ENCODE data around the gene FBXO24. TPM values are rescaled to one million over a fixed set of nuclear protein-coding genes. Genes with fewer than 3 reads are reported as not detected.

Gene FBXO24
- total and polyA plus RNA-seq, 9 of the 15 experiments (the other 6 are each of a cell fraction or from before 2014, with no cell fraction given): 0.17 to 0.95 (median 0.50) TPM

GRCh38 chr7:100604976-100605911 lies 19.1 kb downstream of the FBXO24 start (continued):
- TF ChIP-seq ZNF318 (IDR thresholded peaks at IDR 0.05; ENCODE audit: borderline replicate concordance in 1 of 2, low read depth in 1 of 2): no peak
- no peak for TF ChIP-seq KLF1 (tag; IDR thresholded peaks at IDR 0.05)
- TF ChIP-seq ZBTB11 (CRISPR knock-in tag; IDR thresholded peaks at IDR 0.05): no peak
- peak; percentile 42; the same call in 1 of the 2 replicates for TF ChIP-seq RBFOX2 (IDR thresholded peaks at IDR 0.05; ENCODE audit: low read depth, low read length)
- no peak for TF ChIP-seq VEZF1 (CRISPR knock-in tag; IDR thresholded peaks at IDR 0.05)
- peak; percentile 34; the same call in 1 of the 2 replicates for TF ChIP-seq ZNF395 (CRISPR knock-in tag; IDR thresholded peaks at IDR 0.05)
